ENCODE results near the gene STX17.

- TF ChIP-seq POLR2A (IDR thresholded peaks at IDR 0.05; ENCODE audit: extremely low read depth, insufficient read length) = no peak
- TF ChIP-seq CTCF (IDR thresholded peaks at IDR 0.05; ENCODE audit: low read depth, low read length) = no peak
- no peak for TF ChIP-seq MAX (IDR thresholded peaks at IDR 0.05; ENCODE audit: low read depth, low read length)
- TF ChIP-seq MYC (IDR thresholded peaks at IDR 0.05; ENCODE audit: low read depth, low read length) = no peak
Observed at GRCh38 chr9:99919930-99920329, 13.5 kb downstream of the STX17 start.

All from NB4 (cell line).